Measurements from ENCODE around the gene DSTN. TPM values are rescaled to one million over a fixed set of nuclear protein-coding genes. Genes with fewer than 3 reads are reported as not detected.

DSTN gene
- 304 TPM for polyA plus RNA-seq
- long read RNA-seq, donor 1, transcript DSTN-201 (4 exons, 3,617 nt) = major isoform, 86 of 384 reads
- long read RNA-seq, donor 1, partial matches to known transcripts = 281 of 384 reads
- long read RNA-seq, donor 1, other reads (novel, unspliced or antisense) = 17 of 384 reads
- long read RNA-seq, donor 2, transcript DSTN-201 (4 exons, 3,617 nt) = major isoform, 175 of 275 reads
- long read RNA-seq, donor 2, partial matches to known transcripts = 87 of 275 reads
- long read RNA-seq, donor 2, other reads (novel, unspliced or antisense) = 12 of 275 reads
- long read RNA-seq, donor 3, transcript DSTN-201 (4 exons, 3,617 nt) = major isoform, 158 of 262 reads
- long read RNA-seq, donor 3, partial matches to known transcripts = 90 of 262 reads
- long read RNA-seq, donor 3, other reads (novel, unspliced or antisense) = 12 of 262 reads
- long read RNA-seq, donor 4, transcript DSTN-201 (4 exons, 3,617 nt) = major isoform, 10 of 10 reads
- long read RNA-seq, donor 4, partial matches to known transcripts = 0 of 10 reads
- long read RNA-seq, donor 4, other reads (novel, unspliced or antisense) = 0 of 10 reads
- long read RNA-seq, donor 5, transcript DSTN-201 (4 exons, 3,617 nt) = major isoform, 116 of 151 reads
- long read RNA-seq, donor 5, partial matches to known transcripts = 25 of 151 reads
- long read RNA-seq, donor 5, other reads (novel, unspliced or antisense) = 6 of 151 reads
- long read RNA-seq, donor 6, transcript DSTN-201 (4 exons, 3,617 nt) = major isoform, 160 of 657 reads
- long read RNA-seq, donor 6, partial matches to known transcripts = 474 of 657 reads
- long read RNA-seq, donor 6, other reads (novel, unspliced or antisense) = 21 of 657 reads
- long read RNA-seq, donor 7, transcript DSTN-201 (4 exons, 3,617 nt) = major isoform, 116 of 203 reads
- long read RNA-seq, donor 7, partial matches to known transcripts = 80 of 203 reads
- long read RNA-seq, donor 7, other reads (novel, unspliced or antisense) = 6 of 203 reads
- long read RNA-seq, donor 8, transcript DSTN-201 (4 exons, 3,617 nt) = major isoform, 187 of 315 reads
- long read RNA-seq, donor 8, partial matches to known transcripts = 128 of 315 reads
- long read RNA-seq, donor 8, other reads (novel, unspliced or antisense) = 0 of 315 reads
- long read RNA-seq, donor 9, transcript DSTN-201 (4 exons, 3,617 nt) = major isoform, 132 of 225 reads
- long read RNA-seq, donor 9, partial matches to known transcripts = 82 of 225 reads
- long read RNA-seq, donor 9, other reads (novel, unspliced or antisense) = 9 of 225 reads
- long read RNA-seq, donor 10, transcript DSTN-201 (4 exons, 3,617 nt) = major isoform, 145 of 271 reads
- long read RNA-seq, donor 10, partial matches to known transcripts = 110 of 271 reads
- long read RNA-seq, donor 10, other reads (novel, unspliced or antisense) = 14 of 271 reads
- long read RNA-seq, donor 11, transcript DSTN-201 (4 exons, 3,617 nt) = major isoform, 133 of 416 reads
- long read RNA-seq, donor 11, partial matches to known transcripts = 255 of 416 reads
- long read RNA-seq, donor 11, other reads (novel, unspliced or antisense) = 26 of 416 reads

DNA sequence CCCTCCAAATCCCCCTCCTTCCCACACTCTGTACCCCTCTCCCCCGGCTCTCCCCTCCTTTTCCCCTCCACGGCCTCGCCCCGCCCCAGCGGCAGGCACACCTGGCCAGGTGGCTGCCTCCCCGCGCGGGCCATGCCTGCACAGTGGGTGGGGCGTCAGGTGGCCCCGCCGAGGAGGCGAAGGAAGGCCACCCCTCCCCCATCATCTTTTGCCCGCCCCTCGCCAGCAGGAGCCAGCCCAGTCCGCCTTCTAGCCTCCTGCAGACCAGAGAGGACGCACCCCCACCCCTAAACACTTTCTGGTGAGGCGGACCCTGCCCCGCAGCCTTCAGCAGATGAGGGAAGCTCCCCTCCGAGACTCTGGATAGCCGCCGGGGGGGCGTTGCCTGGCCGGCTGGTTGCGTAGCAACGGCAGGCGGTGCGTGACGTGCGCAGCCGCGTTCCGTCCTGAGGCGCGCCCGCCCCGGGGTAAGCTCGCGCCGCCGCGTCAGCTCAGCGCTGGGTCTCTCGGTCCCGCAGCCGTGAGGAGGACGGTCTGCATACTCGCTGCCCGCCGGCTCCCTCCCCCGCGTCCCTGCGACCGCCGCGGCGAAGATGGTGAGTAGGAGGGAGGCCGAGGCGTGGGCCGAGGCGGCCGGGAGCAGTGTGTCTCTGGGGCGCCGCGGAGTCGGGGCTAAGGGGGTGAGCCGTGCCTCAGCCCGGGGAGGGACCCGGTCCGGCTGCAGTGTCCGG, at the start of gene DSTN:
TSS of gene DSTN (plus strand) at position 460 of the 731 bp plus-strand sequence. CDS start at position 594, 134 bp downstream.
- H3K27me3 ChIP-seq (ENCODE audit: control insufficient read depth, insufficient read depth, low read length) = no peaks in the 10 kb centered on the region
- H3K9me3 ChIP-seq (ENCODE audit: control insufficient read depth, low read depth, low read length) = no peaks in the 10 kb centered on the region
- peak; percentile 93 to 96 for DNase-seq
- H3K27ac ChIP-seq (ENCODE audit: low read length) = peak within 1 kb of the TSS; percentile 96
- peaks cover 15% of the 10 kb centered on the region for H3K4me1 ChIP-seq (ENCODE audit: control insufficient read depth, insufficient read depth, low read length)
- WGBS (ENCODE audit: insufficient coverage, low lambda C conversion rate) = no CpG with 5 or more reads among the region's 70 CpGs
- peak within 1 kb of the TSS; percentile 78 for H3K4me3 ChIP-seq (ENCODE audit: low read length)
- H3K36me3 ChIP-seq (ENCODE audit: control insufficient read depth, insufficient read depth, low read length) = peaks cover 3% of the 10 kb centered on the region

DNA sequence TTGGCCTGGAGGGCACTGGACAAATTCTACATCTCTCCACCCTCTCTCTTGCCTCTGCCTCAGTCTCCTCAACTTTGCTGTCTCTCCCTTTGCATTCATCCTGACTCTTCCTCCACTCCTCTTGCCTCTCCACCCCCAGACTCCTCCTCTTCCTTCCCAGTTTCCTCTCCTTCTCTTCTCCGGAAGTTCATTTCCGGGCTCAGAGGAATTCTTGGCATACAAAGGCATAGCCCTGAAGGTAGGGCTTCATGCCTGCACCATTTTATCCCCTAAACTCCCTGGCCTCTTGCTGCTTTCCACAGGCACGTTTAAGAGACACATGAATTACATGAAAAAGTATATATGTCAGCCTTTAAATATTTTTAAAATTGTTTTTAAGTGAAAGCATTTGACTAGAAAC, 49.3 kb upstream of the DSTN start:
- Histone ChIP-seq H3K27me3 (ENCODE audit: control insufficient read depth, insufficient read depth, low read length) (no peaks in the 10 kb centered on the region), H3K4me1 (ENCODE audit: control insufficient read depth, insufficient read depth, low read length) (no peaks in the 10 kb centered on the region), H3K4me3 (ENCODE audit: low read length) (no peak overlapping the region), H3K9me3 (ENCODE audit: control insufficient read depth, low read depth, low read length) (no peaks in the 10 kb centered on the region), H3K36me3 (ENCODE audit: control insufficient read depth, insufficient read depth, low read length) (no peaks in the 10 kb centered on the region), H3K27ac (ENCODE audit: low read length) (no peak overlapping the region)
- no peak for DNase-seq
- 100% methylated on average over 1 of the region's 3 CpGs for WGBS (ENCODE audit: insufficient coverage, low lambda C conversion rate)

DNA sequence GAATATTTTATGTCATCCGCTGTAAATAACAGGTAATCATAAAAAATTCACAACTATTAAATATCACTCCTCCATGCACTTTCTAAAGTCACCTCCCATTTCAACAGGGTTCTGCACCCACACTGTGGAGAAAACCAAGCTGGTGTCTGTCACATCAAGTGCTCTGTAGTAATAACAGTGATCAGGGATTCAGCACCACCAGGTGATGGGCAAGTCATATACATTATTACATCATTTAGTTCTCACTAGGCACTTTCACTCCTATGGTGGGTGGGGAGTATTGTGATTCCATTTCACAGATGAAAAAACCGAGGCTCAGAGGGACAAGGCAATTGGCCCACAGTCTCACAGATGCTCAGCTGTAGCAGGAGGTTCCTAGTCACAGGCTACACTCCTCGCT, 47.3 kb upstream of the DSTN start:
- DNase-seq = no peak
- Histone ChIP-seq H3K27me3 (ENCODE audit: control insufficient read depth, insufficient read depth, low read length) (no peaks in the 10 kb centered on the region), H3K4me1 (ENCODE audit: control insufficient read depth, insufficient read depth, low read length) (no peaks in the 10 kb centered on the region), H3K27ac (ENCODE audit: low read length) (no peak overlapping the region), H3K4me3 (ENCODE audit: low read length) (no peak overlapping the region), H3K36me3 (ENCODE audit: control insufficient read depth, insufficient read depth, low read length) (no peaks in the 10 kb centered on the region), H3K9me3 (ENCODE audit: control insufficient read depth, low read depth, low read length) (no peaks in the 10 kb centered on the region)
- 100% methylated on average over 1 of the region's 3 CpGs for WGBS (ENCODE audit: insufficient coverage, low lambda C conversion rate)

DNA sequence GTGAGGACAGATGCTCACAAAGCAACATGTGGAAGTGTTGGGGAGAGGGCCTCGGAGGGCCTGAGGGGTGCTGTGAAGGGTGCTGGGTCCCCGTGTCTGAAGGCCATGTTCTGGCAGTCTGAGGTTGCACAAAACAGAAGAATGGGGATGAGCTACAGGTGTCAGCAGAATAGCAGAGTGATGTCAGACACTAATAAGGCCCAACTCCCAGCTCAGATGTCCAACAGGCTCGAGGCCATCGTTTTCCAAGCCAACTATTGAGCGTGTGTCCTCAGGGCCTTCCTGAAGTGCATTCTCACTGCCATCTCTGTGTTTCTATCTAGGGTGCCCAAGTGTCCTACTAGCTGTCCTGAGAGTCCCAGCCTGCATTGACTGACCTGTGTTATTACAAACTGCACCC, 46.5 kb upstream of the DSTN start:
- Histone ChIP-seq H3K4me3 (ENCODE audit: low read length) (no peak overlapping the region), H3K4me1 (ENCODE audit: control insufficient read depth, insufficient read depth, low read length) (no peaks in the 10 kb centered on the region), H3K27ac (ENCODE audit: low read length) (no peak overlapping the region), H3K27me3 (ENCODE audit: control insufficient read depth, insufficient read depth, low read length) (no peaks in the 10 kb centered on the region), H3K36me3 (ENCODE audit: control insufficient read depth, insufficient read depth, low read length) (no peaks in the 10 kb centered on the region), H3K9me3 (ENCODE audit: control insufficient read depth, low read depth, low read length) (no peaks in the 10 kb centered on the region)
- no peak for DNase-seq
- no CpG with 5 or more reads among the region's 5 CpGs for WGBS (ENCODE audit: insufficient coverage, low lambda C conversion rate)

DNA sequence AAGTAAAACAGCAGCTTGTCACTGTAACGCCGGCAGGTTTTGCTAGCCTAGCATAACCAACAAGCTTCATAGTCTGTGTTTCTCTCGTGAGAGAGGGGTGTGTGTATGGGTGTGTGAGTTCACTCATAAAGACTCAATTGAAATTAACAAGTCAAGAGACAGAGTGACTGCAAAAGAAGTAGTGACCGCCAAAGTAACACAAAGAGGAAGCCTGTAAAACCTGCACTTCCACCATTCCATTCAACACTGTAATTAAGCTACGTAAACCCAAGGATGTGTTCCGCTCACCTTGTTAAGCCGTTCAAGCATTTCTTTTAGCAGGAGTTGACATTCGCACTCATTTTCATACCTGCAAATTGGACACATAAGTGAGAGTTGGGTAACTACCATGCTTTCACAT, 45.3 kb upstream of the DSTN start:
- H3K36me3 ChIP-seq (ENCODE audit: control insufficient read depth, insufficient read depth, low read length) = no peaks in the 10 kb centered on the region
- no peak overlapping the region for H3K27ac ChIP-seq (ENCODE audit: low read length)
- H3K4me3 ChIP-seq (ENCODE audit: low read length) = no peak overlapping the region
- WGBS (ENCODE audit: insufficient coverage, low lambda C conversion rate) = 100% methylated on average over 1 of the region's 8 CpGs
- no peaks in the 10 kb centered on the region for H3K27me3 ChIP-seq (ENCODE audit: control insufficient read depth, insufficient read depth, low read length)
- H3K9me3 ChIP-seq (ENCODE audit: control insufficient read depth, low read depth, low read length) = no peaks in the 10 kb centered on the region
- no peak for DNase-seq
- H3K4me1 ChIP-seq (ENCODE audit: control insufficient read depth, insufficient read depth, low read length) = no peaks in the 10 kb centered on the region

DNA sequence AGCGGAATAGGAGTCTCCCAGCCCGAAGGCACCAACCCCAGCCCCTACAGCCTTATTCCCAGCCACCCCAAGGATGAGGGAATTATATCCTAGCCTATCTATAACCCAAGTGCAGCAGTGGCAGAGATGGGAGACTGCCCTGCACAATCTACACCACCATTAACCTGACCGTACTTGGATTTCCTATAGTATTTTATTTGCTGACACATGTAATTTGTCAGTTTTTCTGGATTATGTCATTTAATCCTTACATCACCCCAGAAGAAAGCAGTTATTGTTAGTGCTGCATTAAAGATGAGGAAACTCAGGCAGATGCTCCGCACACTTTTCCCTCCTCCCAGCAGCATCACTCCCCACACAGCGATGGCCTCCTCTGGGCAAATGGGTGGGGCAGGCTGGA, 44.7 kb upstream of the DSTN start:
- no peaks in the 10 kb centered on the region for H3K27me3 ChIP-seq (ENCODE audit: control insufficient read depth, insufficient read depth, low read length)
- H3K4me3 ChIP-seq (ENCODE audit: low read length) = no peak overlapping the region
- no peaks in the 10 kb centered on the region for H3K4me1 ChIP-seq (ENCODE audit: control insufficient read depth, insufficient read depth, low read length)
- no peak overlapping the region for H3K27ac ChIP-seq (ENCODE audit: low read length)
- H3K36me3 ChIP-seq (ENCODE audit: control insufficient read depth, insufficient read depth, low read length) = no peaks in the 10 kb centered on the region
- WGBS (ENCODE audit: insufficient coverage, low lambda C conversion rate) = no CpG with 5 or more reads among the region's 5 CpGs
- no peaks in the 10 kb centered on the region for H3K9me3 ChIP-seq (ENCODE audit: control insufficient read depth, low read depth, low read length)
- DNase-seq = no peak

DNA sequence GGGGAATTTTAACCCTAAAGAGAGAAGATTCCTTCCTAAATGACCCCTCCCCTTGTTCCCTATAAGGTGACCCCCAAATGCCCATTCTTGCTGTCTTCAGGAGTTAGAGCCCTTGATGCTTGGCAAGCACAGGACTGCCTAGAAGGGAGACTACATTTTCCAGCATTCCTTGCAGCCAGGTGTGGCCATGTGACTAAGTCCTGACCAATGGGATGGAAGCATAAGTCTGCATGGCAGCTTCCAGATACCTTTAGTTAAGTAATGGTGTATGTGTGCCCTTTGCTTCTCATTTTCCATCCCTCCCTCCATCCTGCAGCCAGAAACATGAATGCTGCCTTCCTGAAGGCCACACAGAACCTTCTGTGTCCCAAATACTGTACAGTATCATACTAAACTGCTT, 44.2 kb upstream of the DSTN start:
- Histone ChIP-seq H3K9me3 (ENCODE audit: control insufficient read depth, low read depth, low read length) (no peaks in the 10 kb centered on the region), H3K27me3 (ENCODE audit: control insufficient read depth, insufficient read depth, low read length) (no peaks in the 10 kb centered on the region), H3K4me3 (ENCODE audit: low read length) (no peak overlapping the region), H3K4me1 (ENCODE audit: control insufficient read depth, insufficient read depth, low read length) (no peaks in the 10 kb centered on the region), H3K27ac (ENCODE audit: low read length) (no peak overlapping the region), H3K36me3 (ENCODE audit: control insufficient read depth, insufficient read depth, low read length) (no peaks in the 10 kb centered on the region)
- DNase-seq = peak; percentile 23 to 45

DNA sequence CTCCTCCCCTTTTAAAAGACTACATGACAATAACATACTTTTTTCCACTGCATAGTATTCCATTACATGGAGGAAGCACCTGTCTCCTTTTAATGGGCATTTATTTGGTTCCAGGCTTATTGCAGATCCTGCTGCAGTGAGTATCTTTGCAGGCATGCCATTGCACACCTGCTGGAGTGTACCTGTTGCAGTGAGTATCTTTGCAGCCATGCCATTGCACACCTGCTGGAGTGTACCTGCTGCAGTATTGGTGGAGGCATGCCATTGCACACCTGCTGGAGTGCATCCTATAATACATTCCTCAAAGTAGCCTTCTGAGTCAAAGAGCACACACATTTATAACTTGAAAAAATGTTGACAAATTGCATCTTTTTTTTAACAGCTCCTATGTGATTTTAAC, 40.3 kb upstream of the DSTN start:
- Histone ChIP-seq H3K36me3 (ENCODE audit: control insufficient read depth, insufficient read depth, low read length) (no peaks in the 10 kb centered on the region), H3K27ac (ENCODE audit: low read length) (no peak overlapping the region), H3K9me3 (ENCODE audit: control insufficient read depth, low read depth, low read length) (no peaks in the 10 kb centered on the region), H3K27me3 (ENCODE audit: control insufficient read depth, insufficient read depth, low read length) (no peaks in the 10 kb centered on the region), H3K4me3 (ENCODE audit: low read length) (no peak overlapping the region), H3K4me1 (ENCODE audit: control insufficient read depth, insufficient read depth, low read length) (peaks cover 4% of the 10 kb centered on the region)
- no peak for DNase-seq

DNA sequence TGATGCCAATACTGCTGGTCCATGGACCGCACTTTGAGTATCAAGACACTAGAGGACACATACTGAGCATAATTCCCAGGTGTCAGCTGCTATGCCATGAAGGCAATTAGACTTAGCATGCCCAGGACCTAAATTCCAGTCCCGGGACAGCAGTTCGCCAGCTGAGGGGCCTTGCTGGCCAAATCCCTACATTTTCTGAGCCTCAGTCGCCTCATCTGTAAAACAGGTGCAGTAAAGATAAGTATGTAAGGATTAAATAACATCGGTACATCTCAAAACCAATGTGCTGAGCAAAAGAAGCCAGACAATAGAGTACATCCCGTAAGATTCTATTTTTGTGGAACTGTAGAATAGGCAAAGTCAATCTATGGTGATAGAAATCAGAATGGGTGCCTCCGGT, 39.7 kb upstream of the DSTN start:
- Histone ChIP-seq H3K36me3 (ENCODE audit: control insufficient read depth, insufficient read depth, low read length) (no peaks in the 10 kb centered on the region), H3K4me1 (ENCODE audit: control insufficient read depth, insufficient read depth, low read length) (peaks cover 4% of the 10 kb centered on the region), H3K9me3 (ENCODE audit: control insufficient read depth, low read depth, low read length) (no peaks in the 10 kb centered on the region), H3K27ac (ENCODE audit: low read length) (no peak overlapping the region), H3K4me3 (ENCODE audit: low read length) (no peak overlapping the region), H3K27me3 (ENCODE audit: control insufficient read depth, insufficient read depth, low read length) (no peaks in the 10 kb centered on the region)
- no peak for DNase-seq
- WGBS (ENCODE audit: insufficient coverage, low lambda C conversion rate) = 100% methylated on average over 2 of the region's 7 CpGs
